Gastroesophageal sphincter (tissue), 4 donors: ENCODE results near the gene SARS1. TPM values are rescaled to one million over a fixed set of nuclear protein-coding genes. Genes with fewer than 3 reads are reported as not detected.

Experiments used
- ATAC-seq: fragments of 150-250 bp; one replicate; pipeline ENCODE4 v1.9.1; 2016; ENCODE audit warnings: mild to moderate bottlenecking, moderate library complexity
- H3K27ac ChIP-seq, 4 donors: fragments of 200-600 bp; sonication (generic) in 3 of 4; 1 replicate in 3 of 4; 2 replicates in 1 of 4; pipeline ENCODE4 v1.5.1; 2016 to 2019
- H3K27me3 ChIP-seq: fragments of 200-600 bp; sonication (generic); one replicate; pipeline ENCODE4 v1.5.1; 2019
- H3K36me3 ChIP-seq, 2 donors: fragments of 200-600 bp; sonication (generic); one replicate each; pipeline ENCODE4 v1.5.1; 2019; ENCODE audit warnings: control low read depth in 1 of 2
- H3K4me1 ChIP-seq, 3 donors: fragments of 200-600 bp; sonication (generic); 1 replicate in 2 of 3; 2 replicates in 1 of 3; pipeline ENCODE4 v1.5.1; 2016 to 2019; ENCODE audit warnings: control low read depth in 2 of 3
- H3K4me3 ChIP-seq, 2 donors: fragments of 200-600 bp; sonication (generic); one replicate each; pipeline ENCODE4 v1.5.1; 2019; ENCODE audit warnings: mild to moderate bottlenecking in 1 of 2, moderate library complexity in 1 of 2
- H3K9me3 ChIP-seq, 3 donors: fragments of 200-600 bp; sonication (generic); one replicate each; pipeline ENCODE4 v1.5.1; 2017 to 2019; ENCODE audit warnings: control low read depth in 2 of 3
- CTCF ChIP-seq, 4 experiments: fragments of 200-600 bp in 2 of 4; fragments of 450-650 bp in 2 of 4; sonication (generic) in 1 of 4; IDR thresholded peaks; one replicate each; pipeline ENCODE4 v1.5.1; 2017 to 2019; ENCODE audit warnings: antibody characterized with exemption in 4 of 4, mild to moderate bottlenecking in 2 of 4, moderate library complexity in 2 of 4
- EP300 ChIP-seq: sonication (generic); formaldehyde crosslinking; IDR thresholded peaks from one replicate; pipeline ENCODE4 v1.6.1; 2017; ENCODE audit warnings: antibody characterized with exemption, mild to moderate bottlenecking
- POLR2A ChIP-seq, 2 donors: fragments of 450-650 bp; IDR thresholded peaks; one replicate each; pipeline ENCODE4 v1.6.1; 2017; ENCODE audit warnings: antibody characterized with exemption in 2 of 2, mild to moderate bottlenecking in 2 of 2, moderate library complexity in 1 of 2
- POLR2AphosphoS5 ChIP-seq: sonication (generic); formaldehyde crosslinking; IDR thresholded peaks from one replicate; pipeline ENCODE4 v1.6.1; 2017; ENCODE audit warnings: antibody characterized with exemption
- WGBS, 2 donors: methylation state at CpG; one replicate each; pipeline ENCODE4 v1.1.5; 2018; ENCODE audit warnings: low coverage in 1 of 2; 5-methylcytosine and 5-hydroxymethylcytosine counted together
- total RNA-seq, 4 donors: library from RNA; depleted of rRNA; stranded (reverse); fragments of >200 nt; gene quantifications; one replicate each; pipeline ENCODE4 v1.1.0, GENCODE V29; 2016

SARS1 gene
- total RNA-seq, 4 donors from 2014 or later, result 154 to 187 (median 158) TPM

GRCh38 chr1:109269212-109269980 lies 55.7 kb downstream of the SARS1 start:
- Histone ChIP-seq H3K4me1 (peaks cover under 1 to 10% (median 2%) of the 10 kb centered on the region in 3 donors), H3K4me3 (no peak overlapping the region), H3K27me3 (no peaks in the 10 kb centered on the region), H3K36me3 (peaks cover 0 to 85% of the 10 kb centered on the region in 2 donors), H3K9me3 (no peaks in the 10 kb centered on the region), H3K27ac (no peak overlapping the region)
- TF ChIP-seq POLR2AphosphoS5 (no peak), EP300 (no peak), CTCF (IDR thresholded peaks at IDR 0.05) (no peak), POLR2A (IDR thresholded peaks at IDR 0.05) (no peak)
- 80% methylated on average over 3 of the region's 33 CpGs; no CpG with 5 or more reads in 1 of the 2 donors for WGBS, 2 donors
- ATAC-seq, result no peak

GRCh38 chr1:109269981-109270622 lies 56.4 kb downstream of the SARS1 start:
- TF ChIP-seq EP300 (no peak), POLR2A (IDR thresholded peaks at IDR 0.05) (no peak), POLR2AphosphoS5 (no peak), CTCF (IDR thresholded peaks at IDR 0.05) (no peak)
- peaks cover 0 to 78% of the 10 kb centered on the region in 2 donors for H3K36me3 ChIP-seq
- no peak for ATAC-seq
- no peak overlapping the region for H3K4me3 ChIP-seq
- H3K27me3 ChIP-seq, result no peaks in the 10 kb centered on the region
- H3K4me1 ChIP-seq, result peaks cover 5 to 17% (median 6%) of the 10 kb centered on the region in 3 donors
- no peak overlapping the region for H3K27ac ChIP-seq
- no peaks in the 10 kb centered on the region for H3K9me3 ChIP-seq
- WGBS, 2 donors, result 84 to 97% methylated on average over 5 to 6 of the region's 17 CpGs

GRCh38 chr1:109270623-109271317 lies 57.1 kb downstream of the SARS1 start:
- H3K9me3 ChIP-seq, result no peaks in the 10 kb centered on the region
- 90% methylated on average over 3 of the region's 20 CpGs; no CpG with 5 or more reads in 1 of the 2 donors for WGBS, 2 donors
- H3K27me3 ChIP-seq, result no peaks in the 10 kb centered on the region
- TF ChIP-seq POLR2A (IDR thresholded peaks at IDR 0.05) (no peak), POLR2AphosphoS5 (no peak), CTCF (IDR thresholded peaks at IDR 0.05) (no peak), EP300 (no peak)
- no peak overlapping the region for H3K4me3 ChIP-seq
- no peak overlapping the region for H3K27ac ChIP-seq
- H3K36me3 ChIP-seq, result peaks cover 0 to 72% of the 10 kb centered on the region in 2 donors
- no peak for ATAC-seq
- peaks cover 5 to 23% (median 6%) of the 10 kb centered on the region in 3 donors for H3K4me1 ChIP-seq

GRCh38 chr1:109271458-109271857 lies 57.7 kb downstream of the SARS1 start:
- ATAC-seq, result no peak
- H3K4me3 ChIP-seq, result no peak overlapping the region
- no peak overlapping the region for H3K27ac ChIP-seq
- H3K36me3 ChIP-seq, result peaks cover 0 to 67% of the 10 kb centered on the region in 2 donors
- no peaks in the 10 kb centered on the region for H3K9me3 ChIP-seq
- WGBS, 2 donors, result 83% methylated on average over 3 of the region's 6 CpGs; no CpG with 5 or more reads in 1 of the 2 donors
- TF ChIP-seq EP300 (no peak), POLR2AphosphoS5 (no peak), CTCF (IDR thresholded peaks at IDR 0.05) (no peak), POLR2A (IDR thresholded peaks at IDR 0.05) (no peak)
- no peaks in the 10 kb centered on the region for H3K27me3 ChIP-seq
- H3K4me1 ChIP-seq, result peaks cover 5 to 28% (median 6%) of the 10 kb centered on the region in 3 donors
